C4-2B (cell line): ENCODE data around the gene COG1.

ENCODE experiments used
- CTCF ChIP-seq: fragments of 450-650 bp; conservative IDR thresholded peaks from 2 replicates; pipeline ENCODE4 v1.5.1; 2017; ENCODE audit warnings: mild to moderate bottlenecking
- ZFX ChIP-seq: fragments of 450-650 bp; IDR thresholded peaks from 2 replicates; pipeline ENCODE4 v1.6.1; 2017

GRCh38 chr17:73205459-73205961 lies 12.7 kb downstream of the COG1 start:
- TF ChIP-seq CTCF (no peak), ZFX (no peak)
